Measurements from ENCODE around the gene RNU6-8.

Gene RNU6-8

GRCh38 chr14:32250681-32251080 lies 47.6 kb upstream of the RNU6-8 start:
- no peak overlapping the region for H3K4me3 ChIP-seq (ENCODE audit: low read length)
- H3K9ac ChIP-seq (ENCODE audit: low read length): no peak overlapping the region
- H4K20me1 ChIP-seq (ENCODE audit: insufficient read depth, low read length): no peaks in the 10 kb centered on the region
- H3K27me3 ChIP-seq (replicated peaks; ENCODE audit: insufficient read depth, low read length): no peaks in the 10 kb centered on the region
- no peaks in the 10 kb centered on the region for H3K79me2 ChIP-seq (ENCODE audit: low read length)
- no peak overlapping the region for H3K4me2 ChIP-seq (ENCODE audit: low read depth, low read length)
- TF ChIP-seq CTCF (IDR thresholded peaks at IDR 0.05; ENCODE audit: low read length): no peak
- no peak for TF ChIP-seq EZH2phosphoT487 (IDR thresholded peaks at IDR 0.05; ENCODE audit: low read length)
- no peak for TF ChIP-seq EZH2 (optimal IDR thresholded peaks at IDR 0.05; ENCODE audit: low read depth, low read length)
- H3K36me3 ChIP-seq (replicated peaks; ENCODE audit: insufficient read depth, low read length): no peaks in the 10 kb centered on the region
- no peak overlapping the region for H3K27ac ChIP-seq (ENCODE audit: low read length)
- H3K9me2 ChIP-seq (replicated peaks; ENCODE audit: insufficient read depth, low read length): no peaks in the 10 kb centered on the region
- no peak for DNase-seq
- no peaks in the 10 kb centered on the region for H3K9me3 ChIP-seq (replicated peaks; ENCODE audit: insufficient read depth, low read length)
- no peaks in the 10 kb centered on the region for H3K4me1 ChIP-seq (ENCODE audit: low read length)
- no peaks in the 10 kb centered on the region for H3F3A ChIP-seq (ENCODE audit: insufficient read depth, low read length)
- no peak overlapping the region for H2AFZ ChIP-seq (ENCODE audit: low read length)

GRCh38 chr14:32249780-32250179 lies 46.7 kb upstream of the RNU6-8 start:
- H3K4me2 ChIP-seq (ENCODE audit: low read depth, low read length): no peak overlapping the region
- H3K4me3 ChIP-seq (ENCODE audit: low read length): no peak overlapping the region
- TF ChIP-seq CTCF (IDR thresholded peaks at IDR 0.05; ENCODE audit: low read length) (no peak), EZH2 (optimal IDR thresholded peaks at IDR 0.05; ENCODE audit: low read depth, low read length) (no peak)

GRCh38 chr14:32249371-32249770 lies 46.3 kb upstream of the RNU6-8 start:
- Histone ChIP-seq H3K79me2 (ENCODE audit: low read length) (no peaks in the 10 kb centered on the region), H3K9me2 (replicated peaks; ENCODE audit: insufficient read depth, low read length) (no peaks in the 10 kb centered on the region), H3K9me3 (replicated peaks; ENCODE audit: insufficient read depth, low read length) (no peaks in the 10 kb centered on the region), H3K4me1 (ENCODE audit: low read length) (no peaks in the 10 kb centered on the region), H3K27me3 (replicated peaks; ENCODE audit: insufficient read depth, low read length) (no peaks in the 10 kb centered on the region), H3K36me3 (replicated peaks; ENCODE audit: insufficient read depth, low read length) (no peaks in the 10 kb centered on the region), H2AFZ (ENCODE audit: low read length) (no peak overlapping the region), H3K27ac (ENCODE audit: low read length) (no peak overlapping the region), H3K4me3 (ENCODE audit: low read length) (no peak overlapping the region), H3K4me2 (ENCODE audit: low read depth, low read length) (no peak overlapping the region), H3F3A (ENCODE audit: insufficient read depth, low read length) (no peaks in the 10 kb centered on the region), H4K20me1 (ENCODE audit: insufficient read depth, low read length) (no peaks in the 10 kb centered on the region), H3K9ac (ENCODE audit: low read length) (no peak overlapping the region)
- TF ChIP-seq CTCF (IDR thresholded peaks at IDR 0.05; ENCODE audit: low read length) (no peak), EZH2 (optimal IDR thresholded peaks at IDR 0.05; ENCODE audit: low read depth, low read length) (no peak), EZH2phosphoT487 (IDR thresholded peaks at IDR 0.05; ENCODE audit: low read length) (no peak)
- no peak for DNase-seq

More at GRCh38 chr14:32249780-32250179, 46.7 kb upstream of the RNU6-8 start:
- no peaks in the 10 kb centered on the region for H3F3A ChIP-seq (ENCODE audit: insufficient read depth, low read length)
- no peaks in the 10 kb centered on the region for H3K79me2 ChIP-seq (ENCODE audit: low read length)
- H3K9me2 ChIP-seq (replicated peaks; ENCODE audit: insufficient read depth, low read length): no peaks in the 10 kb centered on the region
- H3K36me3 ChIP-seq (replicated peaks; ENCODE audit: insufficient read depth, low read length): no peaks in the 10 kb centered on the region
- H2AFZ ChIP-seq (ENCODE audit: low read length): no peak overlapping the region
- no peak overlapping the region for H3K27ac ChIP-seq (ENCODE audit: low read length)
- H3K27me3 ChIP-seq (replicated peaks; ENCODE audit: insufficient read depth, low read length): no peaks in the 10 kb centered on the region
- DNase-seq: no peak
- H3K9me3 ChIP-seq (replicated peaks; ENCODE audit: insufficient read depth, low read length): no peaks in the 10 kb centered on the region
- no peak overlapping the region for H3K9ac ChIP-seq (ENCODE audit: low read length)
- no peaks in the 10 kb centered on the region for H4K20me1 ChIP-seq (ENCODE audit: insufficient read depth, low read length)
- H3K4me1 ChIP-seq (ENCODE audit: low read length): no peaks in the 10 kb centered on the region
